H1 (cell line): ENCODE measurements around the gene ILDR2. TPM values are rescaled to one million over a fixed set of nuclear protein-coding genes. Genes with fewer than 3 reads are reported as not detected.

ENCODE experiments used
- CTCF ChIA-PET: fragments of 300-600 bp; sonication (Branson Sonifier 250); formaldehyde crosslinking; loops from one replicate; lab custom pipeline; 2021; ENCODE audit not compliant: partially characterized antibody; lab: Charles Lee
- POLR2A ChIA-PET: fragments of 300-600 bp; sonication (Branson Sonifier 250); formaldehyde crosslinking; loops from one replicate; lab custom pipeline; 2021; ENCODE audit warnings: inconsistent platforms; ENCODE audit not compliant: partially characterized antibody; lab: Charles Lee
- DNase-seq, 2 experiments: peaks; one replicate each; pipeline versions ENCODE4 v3.0.0 to v3.0.0-alpha.2; 2010 to 2022; ENCODE audit warnings: low spot score in 2 of 2, low read depth in 1 of 2, mixed read lengths in 1 of 2
- FAIRE-seq: peaks from 2 replicates; lab custom pipeline; 2011; peaks lifted over from hg19 to GRCh38; lab: Jason Lieb, UNC
- H2AFZ ChIP-seq: 2 replicates; pipeline ENCODE4 v1.8.1; 2012; ENCODE audit warnings: low read length, inconsistent platforms
- H2AK5ac ChIP-seq: 2 replicates; pipeline ENCODE4 v1.6.1; 2013; ENCODE audit warnings: low read depth, low read length
- H2BK120ac ChIP-seq: replicated peaks from 2 replicates; pipeline ENCODE3; 2013; ENCODE audit warnings: low read depth, low read length, inconsistent platforms
- H2BK12ac ChIP-seq: 2 replicates; pipeline ENCODE4 v1.6.1; 2013; ENCODE audit warnings: low read depth, low read length
- H2BK15ac ChIP-seq: 2 replicates; pipeline ENCODE4 v1.6.1; 2013; ENCODE audit warnings: low read length
- H2BK20ac ChIP-seq: 2 replicates; pipeline ENCODE4 v1.6.1; 2013; ENCODE audit warnings: low read length
- H2BK5ac ChIP-seq: 2 replicates; pipeline ENCODE4 v1.6.1; 2013; ENCODE audit warnings: low read depth, low read length
- H3K14ac ChIP-seq: 2 replicates; pipeline ENCODE4 v1.6.1; 2013; ENCODE audit warnings: inconsistent platforms; ENCODE audit not compliant: insufficient read length
- H3K18ac ChIP-seq: 2 replicates; pipeline ENCODE4 v1.6.1; 2013; ENCODE audit warnings: low read length; ENCODE audit errors: extremely low read depth
- H3K23ac ChIP-seq: 2 replicates; pipeline ENCODE4 v1.6.1; 2013; ENCODE audit warnings: inconsistent platforms; ENCODE audit not compliant: insufficient read length
- H3K23me2 ChIP-seq: 2 replicates; pipeline ENCODE4 v1.6.1; 2013; ENCODE audit warnings: low read depth, low read length
- H3K27ac ChIP-seq: 2 replicates; pipeline ENCODE4 v1.6.1; 2011; ENCODE audit warnings: low read depth, low read length, inconsistent platforms
- H3K27me3 ChIP-seq, 4 experiments: replicated peaks in 1 of 4; 1 replicate in 1 of 4; 2 replicates in 3 of 4; pipeline versions ENCODE4 v1.6.1 to v1.8.1; 2011 to 2013; ENCODE audit warnings: low read length in 3 of 4, mild to moderate bottlenecking in 3 of 4, inconsistent platforms in 2 of 4, mixed read lengths in 2 of 4, moderate library complexity in 1 of 4; ENCODE audit not compliant: control insufficient read depth in 3 of 4, insufficient read depth in 3 of 4; ENCODE audit errors: extremely low read depth in 1 of 4
- H3K36me3 ChIP-seq, 4 experiments: 2 replicates each; pipeline versions ENCODE4 v1.6.1 to v1.8.1; 2011 to 2013; ENCODE audit warnings: mild to moderate bottlenecking in 4 of 4, low read length in 3 of 4, moderate library complexity in 2 of 4, control low read depth in 1 of 4, inconsistent platforms in 1 of 4; ENCODE audit not compliant: insufficient read depth in 4 of 4, control insufficient read depth in 2 of 4
- H3K4ac ChIP-seq: replicated peaks from 2 replicates; pipeline ENCODE3; 2013; ENCODE audit warnings: low read length, low read depth, mixed read lengths, inconsistent platforms; ENCODE audit not compliant: insufficient read length
- H3K4me1 ChIP-seq, 4 experiments: replicated peaks in 1 of 4; 1 replicate in 1 of 4; 2 replicates in 3 of 4; pipeline versions ENCODE4 v1.6.1 to v1.8.1; 2011 to 2013; ENCODE audit warnings: low read length in 3 of 4, inconsistent platforms in 2 of 4, mixed read lengths in 1 of 4; ENCODE audit not compliant: insufficient read depth in 4 of 4, control insufficient read depth in 3 of 4
- H3K4me2 ChIP-seq, 2 experiments: 2 replicates each; pipeline versions ENCODE4 v1.6.1 to v1.8.1; 2011 to 2013; ENCODE audit warnings: low read depth in 2 of 2, low read length in 2 of 2, control low read depth in 1 of 2, inconsistent platforms in 1 of 2, mild to moderate bottlenecking in 1 of 2; ENCODE audit not compliant: insufficient read depth in 1 of 2
- H3K4me3 ChIP-seq, 4 experiments: fragments of 200-600, 300-600 bp in 1 of 4; sonication (generic), shearing (Covaris generic), sonication (Bioruptor Twin) in 1 of 4; 2 replicates each; pipeline versions ENCODE4 v1.5.1 to v1.8.1; 2011 to 2016; ENCODE audit warnings: low read length in 4 of 4, low read depth in 3 of 4, control low read depth in 2 of 4, inconsistent platforms in 2 of 4, mild to moderate bottlenecking in 2 of 4, mixed read lengths in 1 of 4, moderate library complexity in 1 of 4; ENCODE audit not compliant: insufficient read depth in 2 of 4; ENCODE audit errors: extremely low read depth in 1 of 4
- H3K56ac ChIP-seq: replicated peaks from 2 replicates; pipeline ENCODE3; 2013; ENCODE audit warnings: low read depth, mild to moderate bottlenecking, mixed read lengths, low read length, inconsistent platforms; ENCODE audit not compliant: insufficient read length
- H3K79me1 ChIP-seq: 2 replicates; pipeline ENCODE4 v1.6.1; 2013; ENCODE audit warnings: low read depth, low read length, control low read depth
- H3K79me2 ChIP-seq, 2 experiments: 2 replicates each; pipeline versions ENCODE4 v1.6.1 to v1.8.1; 2012 to 2013; ENCODE audit warnings: low read length in 2 of 2, mild to moderate bottlenecking in 2 of 2, inconsistent platforms in 1 of 2; ENCODE audit not compliant: insufficient read depth in 2 of 2, control insufficient read depth in 1 of 2
- H3K9ac ChIP-seq, 4 experiments: replicated peaks in 1 of 4; 1 replicate in 1 of 4; 2 replicates in 3 of 4; pipeline versions ENCODE4 v1.6.1 to v1.8.1; 2011 to 2013; ENCODE audit warnings: low read depth in 3 of 4, low read length in 3 of 4, control low read depth in 2 of 4, mild to moderate bottlenecking in 2 of 4, moderate library complexity in 2 of 4, inconsistent platforms in 1 of 4; ENCODE audit errors: extremely low read depth in 1 of 4
- H3K9me3 ChIP-seq, 2 experiments: 2 replicates each; pipeline versions ENCODE4 v1.6.1 to v1.8.1; 2012 to 2013; ENCODE audit warnings: mild to moderate bottlenecking in 2 of 2, moderate library complexity in 2 of 2, control low read depth in 1 of 2, inconsistent platforms in 1 of 2, low read depth in 1 of 2, low read length in 1 of 2, mixed read lengths in 1 of 2; ENCODE audit not compliant: insufficient read depth in 2 of 2
- H4K20me1 ChIP-seq, 2 experiments: replicated peaks in 1 of 2; 2 replicates each; pipeline versions ENCODE3 to v1.8.1; 2011 to 2013; ENCODE audit warnings: inconsistent platforms in 2 of 2, low read length in 2 of 2, mild to moderate bottlenecking in 1 of 2; ENCODE audit not compliant: insufficient read depth in 2 of 2, control insufficient read depth in 1 of 2
- H4K5ac ChIP-seq: 2 replicates; pipeline ENCODE4 v1.6.1; 2013; ENCODE audit warnings: low read length, low read depth, mixed read lengths, inconsistent platforms; ENCODE audit not compliant: insufficient read length
- H4K8ac ChIP-seq: 2 replicates; pipeline ENCODE4 v1.8.0; 2013; ENCODE audit warnings: mild to moderate bottlenecking, moderate library complexity, low read length, inconsistent platforms; ENCODE audit not compliant: insufficient read depth; ENCODE audit errors: extremely low read depth
- H4K91ac ChIP-seq: replicated peaks from 2 replicates; pipeline ENCODE3; 2013; ENCODE audit warnings: low read length, mixed read lengths, inconsistent platforms; ENCODE audit not compliant: insufficient read length
- BACH1 ChIP-seq: IDR thresholded peaks from 2 replicates; pipeline ENCODE4 v1.6.1; 2012; ENCODE audit warnings: low read length, improper control_type of control experiment
- CBX8 ChIP-seq: fragments of 300-800, 300-1000 bp; sonication (generic); IDR thresholded peaks from 2 replicates; pipeline ENCODE4 v1.7.1; 2016; ENCODE audit warnings: low read depth, low read length, borderline replicate concordance
- CTBP2 ChIP-seq: IDR thresholded peaks from 2 replicates; pipeline ENCODE4 v1.7.0; 2011; ENCODE audit warnings: borderline replicate concordance, mild to moderate bottlenecking, moderate library complexity, mixed read lengths, low read length; ENCODE audit not compliant: insufficient read depth, insufficient read length
- FOSL1 ChIP-seq: IDR thresholded peaks from 2 replicates; pipeline ENCODE4 v1.6.1; 2011; ENCODE audit warnings: mild to moderate bottlenecking, low read depth, low read length, moderate library complexity; ENCODE audit not compliant: insufficient read depth
- JUND ChIP-seq: IDR thresholded peaks from 2 replicates; pipeline ENCODE4 v1.6.1; 2011; ENCODE audit warnings: mild to moderate bottlenecking, improper control_type of control experiment, low read length
- NANOG ChIP-seq: IDR thresholded peaks from 2 replicates; pipeline ENCODE4 v1.6.1; 2011; ENCODE audit warnings: low read length, low read depth, mild to moderate bottlenecking, inconsistent platforms; ENCODE audit not compliant: insufficient read depth, poor library complexity, severe bottlenecking
- POLR2A ChIP-seq, 2 experiments: IDR thresholded peaks; 1 replicate in 1 of 2; 2 replicates in 1 of 2; pipeline ENCODE4 v1.6.1; 2011; ENCODE audit warnings: low read depth in 2 of 2, low read length in 2 of 2, mild to moderate bottlenecking in 2 of 2; ENCODE audit errors: control extremely low read depth in 1 of 2
- SIX5 ChIP-seq: IDR thresholded peaks from 2 replicates; pipeline ENCODE4 v1.6.1; 2011; ENCODE audit warnings: mild to moderate bottlenecking, low read depth, low read length
- TBP ChIP-seq: IDR thresholded peaks from 2 replicates; pipeline ENCODE4 v1.6.1; 2011; ENCODE audit warnings: low read depth, low read length, improper control_type of control experiment
- TEAD4 ChIP-seq: IDR thresholded peaks from 2 replicates; pipeline ENCODE4 v1.6.1; 2012; ENCODE audit warnings: low read depth, low read length, inconsistent platforms, mixed read lengths
- ZNF274 ChIP-seq: IDR thresholded peaks from 2 replicates; pipeline ENCODE4 v1.7.0; 2012; ENCODE audit warnings: low read length, borderline replicate concordance; ENCODE audit errors: extremely low read depth
- WGBS, 2 experiments: shearing (Covaris generic) in 1 of 2; methylation state at CpG; one replicate each; pipeline versions ENCODE4 v1.1.6 to v1.1.7; 2013 to 2015; ENCODE audit warnings: low lambda C conversion rate in 2 of 2, mixed read lengths in 2 of 2, inconsistent platforms in 1 of 2, low coverage in 1 of 2, missing lambda C conversion rate in 1 of 2; ENCODE audit not compliant: insufficient replicate concordance in 2 of 2, insufficient coverage in 1 of 2, insufficient read length in 1 of 2; ENCODE audit errors: extremely low coverage in 1 of 2, missing lambda C conversion rate in 1 of 2; 5-methylcytosine and 5-hydroxymethylcytosine counted together
- polyA plus RNA-seq, 7 experiments: library from polyadenylated mRNA; depleted of rRNA in 3 of 7; stranded (reverse) in 5 of 7; unstranded in 2 of 7; fragments of >200 nt in 5 of 7; fragments of 200-250 nt in 2 of 7; gene quantifications; 1 replicate in 5 of 7; 2 replicates in 1 of 7; 4 replicates in 1 of 7; pipeline versions ENCODE4 v1.2.1 to v1.2.3, GENCODE V29; 2011 to 2013; ENCODE audit warnings: missing spikeins in 2 of 7, mixed read lengths in 2 of 7
- total RNA-seq: library from RNA; stranded (reverse); fragmentation: NEBNext Ultra II Directional; extraction: Animal tissue kit (Norgen Biotek cat#: 25700); gene quantifications from 2 replicates; pipeline ENCODE4 v1.2.1, GENCODE V29; 2021

The ILDR2 gene
- total and polyA plus RNA-seq, 2 of the 8 experiments (the other 6 are each of a cell fraction or from before 2014, with no cell fraction given), result 0.85 to 0.86 TPM

GRCh38 chr1:166876540-166876838, 98.9 kb downstream of the ILDR2 start:
- WGBS, 2 experiments, result 33% methylated on average over 7 of the region's 7 CpGs; no CpG with 5 or more reads in 1 of the 2 experiments
- Histone ChIP-seq H3K14ac (no peak overlapping the region), H4K20me1 (peaks cover 5 to 8% of the 10 kb centered on the region in 2 experiments), H3K4me3 (peak overlapping the region in 3 of 4 experiments; percentile 14 to 87 (median 22); a peak in 7 of 8 replicates), H3K23me2 (no peaks in the 10 kb centered on the region; the same call in 1 of the 2 replicates), H3K23ac (no peak overlapping the region), H3K4ac (no peak overlapping the region), H2AFZ (peak overlapping the region; percentile 84; the same call in 1 of the 2 replicates), H3K27me3 (no peaks in the 10 kb centered on the region), H3K9me3 (no peaks in the 10 kb centered on the region), H3K79me2 (peaks cover 3 to 41% of the 10 kb centered on the region in 2 experiments), H3K36me3 (no peaks in the 10 kb centered on the region), H3K4me1 (peaks cover 0 to 5% (median 0%) of the 10 kb centered on the region in 4 experiments; a peak in 2 of 7 replicates), H4K5ac (no peak overlapping the region), H3K18ac (no peak overlapping the region), H2BK20ac (no peak overlapping the region), H3K79me1 (peaks cover 3% of the 10 kb centered on the region; the same call in 1 of the 2 replicates), H4K91ac (no peak overlapping the region), H2BK120ac (no peak overlapping the region), H2BK5ac (no peak overlapping the region), H3K9ac (no peak overlapping the region), H4K8ac (no peak overlapping the region), H2BK12ac (no peak overlapping the region), H2BK15ac (no peak overlapping the region), H3K4me2 (peak overlapping the region in 1 of 2 experiments; percentile 69; a peak in 2 of 4 replicates), H3K56ac (no peak overlapping the region), H2AK5ac (no peak overlapping the region), H3K27ac (no peak overlapping the region)
- DNase-seq (no peak), FAIRE-seq (no peak)
- CTCF ChIA-PET, result interaction anchor here (0.9 to 2.2 kb wide), 6 partner anchors 8 to 185 kb away, joined by 4 to 14 read pairs (median 6); no protein-coding TSS in a partner anchor
- TF ChIP-seq CTBP2 (no peak), POLR2A (IDR thresholded peaks at IDR 0.05; ENCODE audit: control extremely low read depth in 1 of 2, low read depth in 2 of 2, low read length in 2 of 2) (no peak), TBP (no peak), BACH1 (no peak), ZNF274 (no peak), FOSL1 (no peak), JUND (no peak), NANOG (no peak), CBX8 (no peak), SIX5 (no peak), TEAD4 (no peak)
- POLR2A ChIA-PET, result interaction anchor here (0.8 to 1.5 kb wide), 5 partner anchors 8 to 344 kb away, joined by 3 to 10 read pairs (median 4); partner anchors contain the start of genes POGK and POU2F1
